D341Med (cell line): ENCODE results near the gene PPHLN1.

Experiments
- DNase-seq: peaks from one replicate; pipeline ENCODE4 v3.0.0; 2012; ENCODE audit warnings: low spot score

PPHLN1 gene

GRCh38 chr12:42482748-42483520 is 157.0 kb downstream of the PPHLN1 start:
- DNase-seq = peak; percentile 95

DNA sequence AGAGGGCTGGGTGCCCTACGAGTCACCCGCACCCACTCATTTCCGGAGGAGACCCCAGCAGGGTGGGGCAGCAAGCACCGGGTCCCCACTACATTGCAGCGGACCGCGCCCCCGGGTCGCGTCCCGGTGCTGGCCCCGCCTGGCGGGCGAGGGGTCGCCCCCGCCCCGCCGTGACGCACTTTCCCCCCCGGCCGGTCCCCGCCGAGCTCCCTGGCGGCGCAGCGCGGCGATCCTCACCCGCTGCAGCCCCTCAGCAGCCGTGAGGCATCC is 157.5 kb downstream of the PPHLN1 start:
- no peak for DNase-seq

GRCh38 chr12:42484996-42485395 is 159.0 kb downstream of the PPHLN1 start:
- DNase-seq = no peak

DNA sequence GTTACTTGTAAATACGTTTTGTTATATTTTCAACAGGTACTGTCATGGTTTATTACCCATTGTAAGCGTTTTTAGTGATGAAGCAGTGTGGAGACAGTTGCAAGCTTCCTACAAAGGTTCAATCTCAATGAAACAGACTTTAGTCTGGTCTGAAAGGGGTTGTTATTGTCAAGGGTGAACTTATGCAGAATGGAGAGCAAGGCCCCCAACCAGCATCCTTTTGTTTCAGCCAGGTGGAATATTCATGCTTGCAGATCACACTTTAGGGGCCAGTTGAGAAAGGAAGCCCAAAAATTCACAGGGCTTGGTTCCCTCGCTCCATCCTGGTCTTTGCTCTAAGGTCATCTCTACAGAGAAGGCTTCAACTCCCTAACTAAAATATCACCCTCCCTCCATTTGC is 159.9 kb downstream of the PPHLN1 start:
- DNase-seq = no peak

DNA sequence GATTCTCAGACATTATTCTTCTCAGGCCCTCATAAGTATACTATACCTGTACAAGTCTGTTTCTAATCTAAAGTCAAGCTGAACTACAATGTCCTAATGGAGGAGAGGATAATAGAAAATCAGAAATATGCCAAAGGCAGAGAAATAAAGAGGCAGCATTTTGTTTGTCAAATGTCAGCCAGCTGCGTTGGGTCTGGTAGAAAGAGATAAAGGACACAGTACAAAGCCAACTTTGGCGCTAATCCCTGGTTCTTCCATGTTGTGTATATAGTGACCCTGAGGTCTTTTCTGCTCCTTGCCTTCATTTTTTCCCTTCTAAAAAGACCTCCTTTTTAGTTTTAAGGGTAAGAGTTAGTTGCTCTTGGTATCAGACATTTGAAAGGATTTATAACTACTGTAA is 160.4 kb downstream of the PPHLN1 start:
- no peak for DNase-seq

DNA sequence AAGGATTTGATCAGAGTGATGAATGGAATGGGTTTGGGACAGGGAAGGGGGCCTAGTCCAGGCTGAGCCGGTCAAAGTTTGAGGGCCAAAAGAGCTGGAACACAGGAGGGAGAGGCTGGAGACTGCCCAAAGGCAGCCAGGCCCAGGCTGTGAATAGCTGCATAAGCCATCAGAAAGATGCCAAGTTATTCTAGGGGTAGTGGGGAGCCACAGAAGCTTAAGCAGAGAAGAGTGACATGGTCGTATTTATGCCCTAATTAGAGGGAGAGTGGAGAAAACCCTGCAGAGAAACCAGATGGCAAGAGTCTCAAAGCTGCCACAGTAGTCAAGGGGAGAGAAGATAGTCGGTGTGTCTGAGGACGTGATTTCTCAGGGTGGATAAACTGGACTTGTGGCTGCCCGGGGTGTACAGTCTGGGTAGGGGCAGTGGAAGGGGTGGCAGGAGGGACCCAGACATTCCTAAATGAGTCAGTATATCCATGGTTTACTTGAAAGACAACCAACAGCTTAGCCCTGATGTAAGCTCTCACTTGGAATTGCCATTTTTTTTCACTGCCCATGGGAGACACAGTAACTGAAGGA is 164.4 kb downstream of the PPHLN1 start:
- no peak for DNase-seq
